PC-9 (cell line): ENCODE measurements around the gene AAK1. TPM values are rescaled to one million over a fixed set of nuclear protein-coding genes. Genes with fewer than 3 reads are reported as not detected.

Source experiments
- BruUV-seq: library from RNA; stranded (reverse); fragments of 400-500 nt; replicated peaks from 2 replicates; lab custom pipeline; 2021; lab: Mats Ljungman, UMichigan
- CTCF ChIA-PET: fragments of 300-600 bp; sonication (Branson Sonifier 250); formaldehyde crosslinking; loops from one replicate; lab custom pipeline; 2022; ENCODE audit warnings: antibody characterized with exemption; lab: Charles Lee
- POLR2A ChIA-PET: fragments of 300-600 bp; sonication (Branson Sonifier 250); formaldehyde crosslinking; loops from one replicate; lab custom pipeline; 2022; ENCODE audit warnings: antibody characterized with exemption; ENCODE audit not compliant: unreplicated experiment; lab: Charles Lee
- DNase-seq, 2 experiments: peaks; one replicate each; pipeline versions ENCODE4 v3.0.0 to v3.0.0-alpha.2; 2015 to 2022; ENCODE audit warnings: mixed read lengths in 1 of 2
- H2AFZ ChIP-seq: fragments of 200-600 bp; sonication (generic); 2 replicates; pipeline ENCODE4 v1.8.1; 2017; ENCODE audit warnings: antibody characterized with exemption
- H3F3A ChIP-seq: fragments of 200-600 bp; sonication (generic); 2 replicates; pipeline ENCODE4 v1.8.1; 2017; ENCODE audit warnings: antibody characterized with exemption, mild to moderate bottlenecking, low read depth; ENCODE audit not compliant: insufficient read depth
- H3K27ac ChIP-seq: fragments of 200-600 bp; sonication (generic); 2 replicates; pipeline ENCODE4 v1.6.1; 2016; ENCODE audit warnings: mixed run types
- H3K27me3 ChIP-seq: fragments of 200-600 bp; sonication (generic); 2 replicates; pipeline ENCODE4 v1.6.1; 2016; ENCODE audit warnings: low read depth, mixed run types; ENCODE audit not compliant: insufficient read depth
- H3K36me3 ChIP-seq: fragments of 200-600 bp; sonication (generic); 2 replicates; pipeline ENCODE4 v1.6.1; 2016; ENCODE audit warnings: low read depth, mixed run types
- H3K4me1 ChIP-seq: fragments of 200-600 bp; sonication (generic); replicated peaks from 2 replicates; pipeline ENCODE4 v1.6.1; 2016; ENCODE audit warnings: mixed run types; ENCODE audit not compliant: insufficient read depth
- H3K4me2 ChIP-seq: fragments of 200-600 bp; sonication (generic); 2 replicates; pipeline ENCODE4 v1.6.1; 2017; ENCODE audit warnings: mixed run types
- H3K4me3 ChIP-seq: fragments of 200-600 bp; sonication (generic); 2 replicates; pipeline ENCODE4 v1.6.1; 2016; ENCODE audit warnings: mixed run types
- H3K79me2 ChIP-seq: fragments of 200-600 bp; sonication (generic); 2 replicates; pipeline ENCODE4 v1.6.1; 2017; ENCODE audit warnings: low read depth, mixed run types
- H3K9me2 ChIP-seq: fragments of 200-600 bp; sonication (generic); 2 replicates; pipeline ENCODE4 v1.8.1; 2017; ENCODE audit warnings: mild to moderate bottlenecking; ENCODE audit not compliant: insufficient read depth
- H3K9me3 ChIP-seq: fragments of 200-600 bp; sonication (generic); 2 replicates; pipeline ENCODE4 v1.8.1; 2016; ENCODE audit warnings: low read depth; ENCODE audit not compliant: insufficient read depth
- H4K20me1 ChIP-seq: fragments of 200-600 bp; sonication (generic); 2 replicates; pipeline ENCODE4 v1.8.1; 2017; ENCODE audit not compliant: insufficient read depth
- EZH2 ChIP-seq: fragments of 200-600 bp; sonication (generic); IDR thresholded peaks from 2 replicates; pipeline ENCODE4 v1.8.0; 2017; ENCODE audit warnings: antibody characterized with exemption, low read depth
- intact Hi-C: fragments of 100-400 bp; cut with micrococcal nuclease; formaldehyde crosslinking; loops from one replicate; pipeline ENCODE4 v1.10.0; 2022; ENCODE audit not compliant: unreplicated experiment
- total RNA-seq: library from RNA; stranded (reverse); gene quantifications from 2 replicates; pipeline ENCODE4 v1.2.3, GENCODE V29; 2021
- TF ChIP-seq, protein P1 (sequence below): fragments of 200-600 bp; sonication (generic); conservative IDR thresholded peaks from 2 replicates; pipeline ENCODE4 v1.6.1; 2017; ENCODE audit warnings: mixed run types, antibody characterized with exemption, mild to moderate bottlenecking, moderate library complexity

Gene AAK1
- total RNA-seq, 1 experiment from 2014 or later = 66.6 TPM

DNA sequence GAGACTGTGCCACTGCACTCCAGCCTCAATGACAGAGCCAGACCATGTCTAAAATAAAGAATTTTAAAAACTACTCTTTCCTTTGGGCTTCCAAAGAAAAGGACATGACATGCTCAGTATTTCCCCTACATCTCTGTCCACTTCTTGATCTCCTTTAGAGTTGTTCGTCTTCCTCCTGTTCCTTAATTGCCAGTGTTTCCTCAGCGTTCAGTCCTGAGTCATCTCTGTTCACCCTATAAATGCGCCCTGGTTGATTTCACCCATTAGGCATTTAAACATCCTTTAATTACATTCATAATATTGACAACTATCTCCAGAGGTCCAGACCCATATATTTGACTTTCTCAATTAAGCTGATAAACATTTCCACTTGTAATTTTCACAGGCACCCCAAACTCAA lies 64.0 kb downstream of the AAK1 start:
- Histone ChIP-seq H3K9me3 (no peaks in the 10 kb centered on the region), H3K9me2 (no peaks in the 10 kb centered on the region), H3K79me2 (peaks cover 81% of the 10 kb centered on the region), H3K36me3 (no peaks in the 10 kb centered on the region), H3K4me3 (no peak overlapping the region), H3K27me3 (no peaks in the 10 kb centered on the region), H3K4me2 (no peak overlapping the region), H3F3A (peaks cover 13% of the 10 kb centered on the region; the same call in 1 of the 2 replicates), H3K4me1 (peaks cover 23% of the 10 kb centered on the region), H4K20me1 (no peaks in the 10 kb centered on the region), H2AFZ (no peak overlapping the region), H3K27ac (no peak overlapping the region)
- BruUV-seq = no TSS peak
- POLR2A ChIA-PET = interaction anchor here (0.7 kb wide), 1 partner anchor 209 kb away, joined by 3 read pairs; no protein-coding TSS in a partner anchor
- DNase-seq = no peak
- intact Hi-C loops = no loop called here
- TF ChIP-seq, protein P1, sequence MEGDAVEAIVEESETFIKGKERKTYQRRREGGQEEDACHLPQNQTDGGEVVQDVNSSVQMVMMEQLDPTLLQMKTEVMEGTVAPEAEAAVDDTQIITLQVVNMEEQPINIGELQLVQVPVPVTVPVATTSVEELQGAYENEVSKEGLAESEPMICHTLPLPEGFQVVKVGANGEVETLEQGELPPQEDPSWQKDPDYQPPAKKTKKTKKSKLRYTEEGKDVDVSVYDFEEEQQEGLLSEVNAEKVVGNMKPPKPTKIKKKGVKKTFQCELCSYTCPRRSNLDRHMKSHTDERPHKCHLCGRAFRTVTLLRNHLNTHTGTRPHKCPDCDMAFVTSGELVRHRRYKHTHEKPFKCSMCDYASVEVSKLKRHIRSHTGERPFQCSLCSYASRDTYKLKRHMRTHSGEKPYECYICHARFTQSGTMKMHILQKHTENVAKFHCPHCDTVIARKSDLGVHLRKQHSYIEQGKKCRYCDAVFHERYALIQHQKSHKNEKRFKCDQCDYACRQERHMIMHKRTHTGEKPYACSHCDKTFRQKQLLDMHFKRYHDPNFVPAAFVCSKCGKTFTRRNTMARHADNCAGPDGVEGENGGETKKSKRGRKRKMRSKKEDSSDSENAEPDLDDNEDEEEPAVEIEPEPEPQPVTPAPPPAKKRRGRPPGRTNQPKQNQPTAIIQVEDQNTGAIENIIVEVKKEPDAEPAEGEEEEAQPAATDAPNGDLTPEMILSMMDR = no peak
- TF ChIP-seq EZH2 = no peak
- CTCF ChIA-PET = no interaction called here

DNA sequence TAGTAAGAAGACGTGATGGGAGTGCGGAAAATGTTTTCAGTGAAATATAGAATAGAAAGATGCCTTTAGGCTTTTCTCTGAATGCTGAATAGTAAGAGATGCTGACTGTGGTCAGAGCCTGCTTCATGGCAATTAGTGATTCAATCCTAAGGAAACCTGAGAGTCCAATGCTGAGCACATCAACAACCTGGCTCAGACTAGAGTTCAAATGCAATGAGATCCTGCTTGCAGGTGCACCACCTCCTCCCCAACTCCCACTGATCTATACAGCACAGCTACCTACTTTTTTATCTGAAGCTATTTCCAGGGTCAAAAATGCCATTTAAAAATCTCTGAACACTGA lies 65.4 kb downstream of the AAK1 start:
- Histone ChIP-seq H3K4me2 (no peak overlapping the region), H3K27me3 (no peaks in the 10 kb centered on the region), H3K79me2 (peaks cover 74% of the 10 kb centered on the region), H2AFZ (no peak overlapping the region), H3K4me3 (no peak overlapping the region), H3K36me3 (no peaks in the 10 kb centered on the region), H3K9me3 (no peaks in the 10 kb centered on the region), H4K20me1 (no peaks in the 10 kb centered on the region), H3K9me2 (no peaks in the 10 kb centered on the region), H3K4me1 (peaks cover 20% of the 10 kb centered on the region), H3F3A (peaks cover 13% of the 10 kb centered on the region; the same call in 1 of the 2 replicates), H3K27ac (no peak overlapping the region)
- POLR2A ChIA-PET = no interaction called here
- TF ChIP-seq, protein P1 = no peak
- no peak for TF ChIP-seq EZH2
- no peak for DNase-seq
- intact Hi-C loops = no loop called here
- CTCF ChIA-PET = interaction anchor here (0.7 kb wide), 1 partner anchor 447 kb away, joined by 3 read pairs; no protein-coding TSS in a partner anchor
- no TSS peak for BruUV-seq

DNA sequence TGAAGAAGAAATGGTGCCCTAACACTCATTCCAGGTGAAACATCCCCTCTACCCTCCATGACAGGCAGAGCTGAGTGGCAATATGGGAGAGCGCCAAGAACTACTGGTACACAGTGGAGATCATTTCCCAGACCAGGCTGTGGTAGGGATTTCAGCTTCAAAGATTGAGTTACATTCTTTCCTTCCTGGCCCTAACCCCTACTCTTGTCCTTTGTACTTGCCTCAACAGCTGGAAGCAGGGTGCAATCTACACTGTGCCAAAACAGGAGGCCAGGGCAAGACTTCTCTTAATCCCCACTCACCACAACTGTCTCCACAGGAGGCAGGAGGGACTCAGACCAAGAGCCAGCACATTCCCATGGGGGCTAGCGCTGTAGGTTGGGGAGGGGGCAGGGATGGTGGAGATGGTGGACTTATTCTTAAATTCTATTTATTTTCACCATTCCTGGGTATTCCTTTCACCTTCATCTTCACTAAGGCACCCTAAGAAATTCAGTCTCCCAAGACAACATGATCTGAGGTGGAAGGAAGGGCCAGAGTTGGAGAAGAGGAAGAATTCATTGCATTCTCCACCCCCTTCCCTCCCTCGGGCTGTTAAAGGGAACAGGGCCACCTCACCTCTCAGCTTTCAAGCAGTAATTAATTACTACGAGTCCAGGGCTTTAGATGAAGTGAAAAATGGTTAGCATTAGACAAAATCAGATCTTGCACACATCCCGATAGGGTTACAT lies 65.9 kb downstream of the AAK1 start:
- Histone ChIP-seq H3K4me3 (no peak overlapping the region), H3K4me2 (no peak overlapping the region), H3K36me3 (no peaks in the 10 kb centered on the region), H3K9me2 (no peaks in the 10 kb centered on the region), H3K79me2 (peaks cover 74% of the 10 kb centered on the region), H4K20me1 (no peaks in the 10 kb centered on the region), H3K4me1 (peaks cover 15% of the 10 kb centered on the region), H3K27me3 (no peaks in the 10 kb centered on the region), H3F3A (peaks cover 13% of the 10 kb centered on the region; the same call in 1 of the 2 replicates), H3K9me3 (no peaks in the 10 kb centered on the region), H3K27ac (no peak overlapping the region), H2AFZ (no peak overlapping the region)
- POLR2A ChIA-PET = interaction anchor here (0.8 kb wide), 1 partner anchor 336 kb away, joined by 6 read pairs; no protein-coding TSS in a partner anchor
- CTCF ChIA-PET = interaction anchor here (0.7 kb wide), 1 partner anchor 447 kb away, joined by 3 read pairs; no protein-coding TSS in a partner anchor
- BruUV-seq = no TSS peak
- intact Hi-C loops = no loop called here
- no peak for DNase-seq
- no peak for TF ChIP-seq EZH2
